Measurements from ENCODE around the gene ATF5.
"Not testable (repeated sequence)": the region's sequence is repeated elsewhere in the genome, so short reads cannot be mapped to it uniquely, and the experiment has no call there.

Gene ATF5

DNA sequence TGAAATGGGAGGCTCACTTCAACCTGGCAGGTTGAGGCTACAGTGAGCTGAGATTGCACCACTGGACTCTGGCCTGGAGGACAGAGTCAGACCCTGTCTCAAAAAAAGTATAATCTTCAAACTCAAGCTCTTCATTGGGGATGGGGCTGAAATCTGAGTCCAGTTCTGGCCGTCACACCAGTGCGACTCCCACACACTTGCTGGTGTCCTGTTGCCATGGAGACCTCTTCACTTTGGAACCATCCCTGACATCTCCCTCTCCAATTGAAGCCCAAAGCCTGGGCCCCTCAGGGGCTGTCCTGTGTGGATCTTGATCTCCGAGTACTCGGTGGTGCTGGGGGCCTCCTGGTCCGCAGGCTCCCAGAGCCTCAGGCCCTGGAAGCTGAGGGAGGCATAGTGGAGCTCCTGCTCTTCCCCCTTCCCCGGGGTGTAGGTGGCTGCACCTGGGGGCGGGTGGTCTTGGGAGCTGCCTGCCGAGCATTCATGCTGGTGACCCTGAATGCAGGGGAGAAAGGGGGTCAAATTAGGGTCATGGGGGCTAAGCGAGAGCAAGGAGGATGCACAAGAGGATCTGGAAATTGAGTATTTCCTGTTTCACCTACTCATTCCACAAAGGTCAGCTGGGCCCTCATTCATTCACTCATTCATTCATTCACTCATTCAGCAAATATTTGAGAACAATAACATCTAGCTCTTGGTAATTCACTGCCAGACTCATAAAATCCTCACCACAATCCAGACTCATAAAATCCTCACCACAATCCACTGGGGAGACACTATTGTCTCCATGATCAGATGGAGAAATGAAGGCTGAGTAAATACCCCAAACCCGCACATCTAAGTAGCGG, 21.0 kb downstream of the ATF5 start:
- DNase-seq (ENCODE audit: low read depth) = peak; percentile 26

DNA sequence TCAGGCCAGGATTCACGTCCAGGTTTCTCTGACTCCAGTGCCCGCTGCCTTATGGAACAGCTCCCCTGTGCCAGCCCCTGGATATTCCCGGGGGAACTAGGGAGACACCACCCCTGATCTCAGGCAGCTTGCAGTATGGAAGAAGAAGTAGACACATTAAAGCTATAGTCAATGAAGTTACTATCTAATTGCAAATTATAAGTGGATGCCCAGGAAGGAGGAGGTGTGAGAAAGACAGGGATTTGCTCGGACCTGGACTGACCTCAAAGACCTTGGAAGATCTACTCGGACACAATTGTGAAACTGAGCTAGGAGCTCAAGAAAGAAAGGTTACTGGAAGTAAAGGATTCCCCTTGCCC, 21.6 kb downstream of the ATF5 start:
- no peak for DNase-seq (ENCODE audit: low read depth)

GRCh38 chr19:49950956-49951526, 22.0 kb downstream of the ATF5 start:
- DNase-seq (ENCODE audit: low read depth) = no peak

GRCh38 chr19:49951806-49952478, 22.9 kb downstream of the ATF5 start:
- DNase-seq (ENCODE audit: low read depth) = no peak

DNA sequence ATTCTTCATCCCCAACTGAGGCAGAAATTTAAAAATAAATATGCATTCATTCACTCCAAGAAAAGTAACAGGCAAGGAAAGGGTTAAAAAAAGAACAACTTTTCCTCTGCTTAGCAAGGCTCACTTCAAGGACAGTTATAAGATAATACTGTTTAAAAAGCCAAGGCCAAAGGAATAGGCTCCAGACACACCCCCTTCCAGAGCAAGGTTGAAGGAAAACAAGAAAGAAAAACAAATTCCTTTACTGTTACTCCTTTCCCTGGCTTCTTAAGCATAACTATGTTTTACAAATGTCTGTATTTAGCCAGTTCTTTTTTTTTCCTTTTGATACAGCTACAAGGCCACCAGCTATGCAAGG, 23.5 kb downstream of the ATF5 start:
- DNase-seq (ENCODE audit: low read depth) = peak; percentile 13

GRCh38 chr19:49952906-49953305, 23.9 kb downstream of the ATF5 start:
- DNase-seq (ENCODE audit: low read depth) = no peak

DNA sequence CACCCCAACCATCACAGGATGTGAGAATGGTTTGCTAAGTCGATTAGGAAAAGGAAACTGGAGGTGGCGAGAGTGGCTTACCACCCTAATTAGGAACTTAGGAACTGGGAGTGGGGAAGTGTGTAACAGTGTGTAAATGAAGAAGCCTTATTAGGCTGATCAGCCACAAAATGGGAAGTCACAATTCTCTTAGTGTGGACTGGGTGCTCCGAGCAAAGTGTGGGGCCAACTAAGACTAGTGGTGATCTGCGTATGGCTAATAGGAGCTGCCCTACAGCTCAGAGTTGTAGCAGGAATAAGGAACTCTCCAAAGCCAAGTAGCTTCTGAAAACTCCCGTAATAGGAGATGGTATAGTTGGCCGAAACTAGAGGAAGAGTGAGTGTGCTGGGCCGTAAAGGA, 24.4 kb downstream of the ATF5 start:
- DNase-seq (ENCODE audit: low read depth) = no peak

DNA sequence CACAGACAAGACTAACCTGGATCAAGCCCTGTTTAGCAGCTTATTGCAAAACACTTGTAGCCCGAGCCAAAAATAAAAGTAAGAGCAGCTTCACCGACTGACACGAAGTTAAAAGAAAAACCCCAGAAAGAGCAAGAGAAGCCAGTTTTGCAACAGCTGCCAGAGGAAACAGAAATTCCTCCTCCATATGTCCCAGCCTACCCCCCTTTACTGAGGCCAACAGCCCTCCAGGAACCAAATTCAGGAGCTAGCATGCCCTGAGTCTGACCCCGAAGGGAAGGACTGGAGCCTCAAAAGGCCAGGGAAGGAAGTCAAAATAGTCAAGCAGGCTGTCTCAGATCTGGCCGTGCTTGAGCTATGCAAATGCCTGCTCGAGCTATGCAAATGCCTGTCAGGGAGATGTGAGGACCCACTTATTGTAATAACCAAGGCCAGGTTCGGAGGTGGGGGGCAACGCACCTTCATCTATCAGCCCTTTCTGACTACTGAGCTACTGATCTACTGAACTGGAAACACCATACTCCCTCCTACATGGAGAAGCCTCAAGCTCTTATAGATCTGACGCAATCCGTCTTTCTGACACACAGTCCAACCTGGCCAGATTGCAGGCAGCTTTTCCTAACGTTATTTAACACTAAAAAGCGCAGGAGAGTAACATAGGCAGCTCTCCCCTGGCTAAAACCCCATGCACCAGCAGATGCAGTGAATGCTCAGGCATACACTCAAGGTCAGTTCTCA, 25.3 kb downstream of the ATF5 start:
- DNase-seq (ENCODE audit: low read depth) = peak; percentile 25

DNA sequence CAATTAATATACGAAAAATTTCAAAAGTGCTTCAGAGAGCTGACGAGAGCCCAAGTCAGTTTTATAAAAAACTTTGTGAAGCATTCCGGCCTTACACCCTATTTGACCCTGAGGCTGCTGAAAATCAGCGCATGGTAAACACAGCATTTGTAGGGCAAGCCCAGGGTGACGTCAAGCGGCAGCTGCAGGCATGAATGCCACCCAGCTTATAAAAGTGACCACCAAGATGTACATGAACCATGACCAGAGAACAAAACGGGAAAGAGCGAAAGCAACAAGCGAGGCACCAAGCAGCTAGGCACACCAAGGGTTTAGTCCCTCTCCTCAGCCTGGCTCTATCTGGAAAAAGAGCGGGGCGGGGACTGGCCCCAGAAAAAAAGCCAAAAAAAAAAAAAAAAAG, 25.9 kb downstream of the ATF5 start:
- no peak for DNase-seq (ENCODE audit: low read depth)

DNA sequence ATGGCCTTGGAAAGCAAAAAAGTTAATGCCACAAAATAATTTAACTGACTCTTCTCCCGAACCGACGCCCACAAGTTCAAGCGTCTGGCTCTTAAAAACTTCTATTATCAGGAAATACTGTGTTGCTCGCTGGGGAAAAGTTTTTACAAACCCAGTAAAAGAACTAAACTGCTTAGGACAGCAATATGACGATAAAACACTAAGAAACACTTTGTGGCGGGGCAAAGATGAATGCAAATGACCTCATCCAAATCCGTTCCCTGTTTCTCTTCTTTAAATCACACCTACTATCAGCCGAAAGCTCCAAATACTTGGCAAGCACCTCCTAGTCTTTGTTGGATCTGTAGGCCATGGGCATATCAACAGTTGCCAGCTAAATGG, 27.1 kb downstream of the ATF5 start:
- DNase-seq (ENCODE audit: low read depth) = no peak

GRCh38 chr19:49957262-49957915, 28.4 kb downstream of the ATF5 start:
- no peak for DNase-seq (ENCODE audit: low read depth)

- not testable (repeated sequence) for DNase-seq (ENCODE audit: low read depth)
Measured at GRCh38 chr19:49958144-49958543, 29.1 kb downstream of the ATF5 start.

DNA sequence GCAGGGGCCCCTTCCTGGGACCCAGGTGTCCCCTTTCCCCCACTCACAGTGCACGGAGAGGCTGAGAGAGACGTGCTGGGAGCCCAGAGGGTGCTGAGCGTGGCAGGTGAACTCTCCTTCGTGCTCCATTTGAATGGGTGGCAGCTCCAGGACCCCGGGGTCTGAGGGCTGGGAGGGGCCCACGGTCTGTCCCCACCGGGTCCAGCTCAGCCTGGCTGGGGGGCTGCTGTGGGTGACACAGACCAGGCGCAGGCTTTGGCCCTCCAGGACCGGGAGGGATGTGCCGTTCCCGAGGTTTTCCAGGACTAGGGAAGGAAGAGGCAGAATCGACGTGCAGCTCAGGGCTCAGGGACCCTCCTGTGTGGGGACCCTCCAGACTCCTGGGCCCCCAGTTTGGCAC, 29.6 kb downstream of the ATF5 start:
- DNase-seq (ENCODE audit: low read depth) = not testable (repeated sequence)

GRCh38 chr19:49959892-49960291, 30.9 kb downstream of the ATF5 start:
- not testable (repeated sequence) for DNase-seq (ENCODE audit: low read depth)

DNA sequence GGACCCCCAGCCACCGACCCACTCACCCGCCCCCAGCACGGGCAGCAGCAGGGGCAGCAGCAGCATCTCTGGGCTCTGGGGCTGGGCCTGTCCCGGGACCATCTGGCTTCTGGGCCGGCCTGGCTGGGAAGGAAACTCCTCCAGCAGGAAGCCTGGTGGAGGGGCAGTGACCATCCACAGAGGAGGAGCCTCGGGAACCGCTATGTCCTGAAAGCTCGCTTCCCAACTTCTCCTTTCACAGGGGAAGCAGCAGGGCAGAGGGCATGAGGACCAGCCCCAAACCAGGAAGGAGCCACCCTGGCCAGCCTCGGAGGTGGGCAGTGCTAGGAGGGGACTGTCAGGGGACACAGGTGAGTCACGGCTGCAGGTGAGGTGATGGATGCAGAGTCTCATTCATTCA, 32.0 kb downstream of the ATF5 start, which contains the start of gene SIGLEC11:
SIGLEC11 (minus strand) TSS at position 193 of the 400 bp plus-strand sequence; CDS start at position 102, 91 bp downstream.
- DNase-seq (ENCODE audit: low read depth) = not testable (repeated sequence)

DNA sequence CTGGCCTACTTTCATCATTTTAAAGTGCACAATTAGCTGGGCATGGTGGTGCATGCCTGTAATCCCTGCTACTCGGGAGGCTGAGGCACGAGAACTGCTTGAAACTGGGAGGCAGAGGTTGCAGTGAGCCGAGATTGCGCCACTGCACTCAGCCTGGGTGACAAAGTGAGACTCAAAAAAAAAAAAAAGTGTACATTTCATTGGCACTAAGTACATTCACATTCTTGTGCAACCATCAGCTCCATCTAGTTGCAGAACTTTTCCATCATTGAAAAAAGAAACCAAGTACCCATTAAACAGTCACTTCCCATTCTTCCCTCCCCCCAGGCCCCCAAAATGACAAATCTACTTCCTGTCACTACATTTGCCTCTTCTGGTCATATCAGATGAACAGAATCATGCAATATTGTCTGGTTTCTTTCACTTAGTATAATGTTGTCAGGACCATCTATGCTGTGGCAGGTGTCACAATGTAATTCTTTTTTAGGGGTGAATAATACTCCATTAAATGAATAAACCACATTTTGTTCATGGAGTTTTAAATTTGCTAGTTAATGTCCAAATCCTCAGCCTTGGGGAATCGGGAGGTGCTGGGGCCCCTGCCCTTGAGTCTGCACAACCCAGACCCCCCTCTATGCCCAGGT, 39.4 kb downstream of the ATF5 start:
- no peak for DNase-seq (ENCODE audit: low read depth)

GRCh38 chr19:49969355-49969754, 40.4 kb downstream of the ATF5 start:
- DNase-seq (ENCODE audit: low read depth) = not testable (repeated sequence)

GRCh38 chr19:49971991-49972411, 43.0 kb downstream of the ATF5 start:
- no peak for DNase-seq (ENCODE audit: low read depth)

- no peak for DNase-seq (ENCODE audit: low read depth)
Measured at GRCh38 chr19:49972841-49973240, 43.8 kb downstream of the ATF5 start.

GRCh38 chr19:49973987-49974386, 45.0 kb downstream of the ATF5 start:
- no peak for DNase-seq (ENCODE audit: low read depth)

- DNase-seq (ENCODE audit: low read depth) = no peak
Measured at GRCh38 chr19:49975051-49975450, 46.0 kb downstream of the ATF5 start.

Measured in EH (cell line).